HG03565 (cell line): Measurements from ENCODE around the gene TOM1.

Source experiments
- ATAC-seq: cut with Tn5 transposase; IDR thresholded peaks from one replicate; pipeline ENCODE4 v1.9.1; 2021; ENCODE audit warnings: mild to moderate bottlenecking, moderate library complexity; ENCODE audit not compliant: unreplicated experiment

Gene TOM1

GRCh38 chr22:35299673-35300499, at the start of gene TOM1:
TSS of gene TOM1 (plus strand) at chr22:35299894. CDS start at chr22:35299929, 35 bp downstream.
- ATAC-seq, result peak; percentile 93

DNA sequence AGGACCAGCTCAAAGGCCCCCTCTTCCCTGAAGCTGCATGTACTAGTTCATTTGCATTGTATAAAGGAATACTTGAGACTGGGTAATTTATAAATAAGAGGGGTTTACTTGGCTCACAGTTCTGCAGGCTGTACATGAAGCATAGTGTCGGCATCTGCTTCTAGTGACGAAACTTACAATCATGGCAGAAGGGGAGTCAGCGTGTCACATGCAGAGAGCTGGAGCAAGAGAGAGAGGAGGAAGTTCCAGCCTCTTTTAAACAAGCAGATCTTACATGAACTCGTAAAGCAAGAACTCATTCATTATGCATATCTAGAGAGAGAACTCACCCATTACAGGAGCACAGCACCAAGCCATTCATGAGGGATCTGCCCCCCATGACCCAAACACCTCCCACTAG, 49.5 kb upstream of the TOM1 start:
- ATAC-seq, result no peak

DNA sequence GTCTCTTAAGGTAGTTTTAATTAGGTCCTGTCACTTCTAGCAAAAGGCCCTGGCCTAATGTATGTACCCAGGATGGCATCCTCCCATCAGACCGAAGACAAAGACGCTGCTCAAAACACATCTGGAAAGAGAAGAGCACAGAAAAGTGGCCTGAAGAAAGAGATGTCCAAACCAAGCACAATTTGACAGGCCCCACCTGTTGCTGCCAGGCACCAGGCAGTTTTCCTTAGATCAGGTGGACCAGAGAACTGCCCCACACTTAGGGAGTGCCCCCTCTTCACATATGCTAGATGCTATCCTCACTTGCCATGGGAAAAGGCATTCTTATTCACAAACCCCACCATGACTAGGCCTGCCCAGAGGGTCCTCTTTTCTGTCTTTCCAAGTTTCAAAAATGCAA, 45.7 kb upstream of the TOM1 start:
- ATAC-seq, result no peak

DNA sequence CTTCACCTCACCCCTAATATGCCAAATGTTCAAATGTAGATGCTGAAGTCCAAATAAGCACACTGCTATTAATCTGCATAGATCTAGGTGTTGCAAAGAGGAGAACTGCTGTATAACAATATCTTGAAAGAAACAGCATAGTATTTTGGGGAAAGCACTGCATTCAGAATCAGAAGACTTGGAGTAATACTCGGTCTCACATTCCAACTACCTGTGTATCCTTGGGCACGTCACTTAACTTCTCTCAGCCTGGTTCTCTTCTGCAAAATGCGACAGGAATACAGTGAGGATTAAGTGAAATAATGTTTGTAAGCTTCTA, 42.7 kb upstream of the TOM1 start:
- ATAC-seq, result peak; percentile 14

DNA sequence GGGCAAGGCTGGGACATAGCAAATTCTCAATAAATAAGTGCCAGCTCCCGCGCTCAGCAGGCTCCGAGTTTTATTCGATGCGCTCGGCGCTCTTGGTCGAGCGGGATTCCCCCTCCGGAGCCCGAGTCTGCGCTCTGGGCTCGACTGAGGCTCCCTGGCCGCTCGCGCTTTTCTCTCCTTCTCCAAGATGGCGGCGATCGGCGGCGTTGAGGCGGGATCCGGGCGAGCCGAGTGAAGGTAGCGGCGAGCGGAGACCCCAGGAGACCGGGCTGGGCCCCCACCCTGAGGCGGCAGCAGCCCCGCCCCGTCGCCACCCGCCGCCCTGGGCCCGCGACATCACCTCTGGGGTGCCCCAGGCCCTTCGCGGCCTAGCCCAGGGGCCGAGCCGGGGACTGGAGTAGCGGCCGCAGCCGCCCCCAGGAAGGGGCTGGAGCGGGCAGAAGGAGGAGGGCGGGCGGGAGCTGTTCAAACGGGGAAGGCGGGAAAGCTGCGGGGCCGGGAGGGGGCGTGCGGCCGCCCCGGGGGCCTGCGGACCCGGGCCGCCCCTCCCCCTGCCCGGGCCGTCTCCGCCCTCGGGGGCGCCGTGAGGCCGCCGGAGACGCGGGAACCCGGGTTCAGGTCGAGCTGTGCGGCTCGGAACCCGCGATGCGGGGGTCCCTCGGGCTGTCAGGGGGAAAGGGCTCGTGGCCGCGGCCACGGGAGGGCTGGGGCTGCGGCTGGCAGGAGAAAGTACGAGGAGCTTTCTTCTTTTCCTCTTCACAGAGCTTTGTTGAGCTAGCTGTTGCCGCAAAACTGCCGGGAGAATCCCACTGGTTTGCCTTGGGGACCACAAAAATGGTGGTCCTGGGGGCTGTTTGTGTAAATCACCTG, 42.1 kb upstream of the TOM1 start, which contains the start of gene HMGXB4:
HMGXB4 (plus strand) TSS at position 173 of the 870 bp plus-strand sequence. CDS start 4,898 bp downstream, outside the sequence.
- ATAC-seq, result peak; percentile 76

- peak; percentile 2 for ATAC-seq
Measured at GRCh38 chr22:35258191-35258988, 41.3 kb upstream of the TOM1 start.

GRCh38 chr22:35264986-35265385, 34.7 kb upstream of the TOM1 start:
- no peak for ATAC-seq

GRCh38 chr22:35266277-35266676, 33.4 kb upstream of the TOM1 start:
- no peak for ATAC-seq

GRCh38 chr22:35269630-35270029, 30.1 kb upstream of the TOM1 start:
- no peak for ATAC-seq

GRCh38 chr22:35274154-35274871, 25.4 kb upstream of the TOM1 start:
- no peak for ATAC-seq

DNA sequence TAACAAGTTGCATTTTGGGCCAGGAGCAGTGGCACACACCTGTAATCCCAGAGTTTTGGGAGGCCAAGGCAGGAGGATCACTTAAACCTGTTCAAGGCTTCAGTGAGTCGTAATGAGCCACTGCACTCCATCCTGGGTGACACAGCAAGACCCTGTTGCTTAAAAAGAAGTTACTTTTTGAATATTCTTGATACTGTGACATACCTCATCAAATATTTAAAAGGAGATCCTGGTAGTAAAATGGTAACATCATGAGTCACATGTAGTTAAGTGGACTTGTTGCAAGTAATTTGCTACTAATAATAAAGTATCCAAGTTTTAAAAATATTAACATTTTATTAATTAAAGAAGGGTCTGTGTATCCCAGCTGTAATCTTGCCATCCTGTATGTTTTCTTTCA, 24.1 kb upstream of the TOM1 start:
- no peak for ATAC-seq

- no peak for ATAC-seq
Measured at GRCh38 chr22:35276019-35276418, 23.7 kb upstream of the TOM1 start.

DNA sequence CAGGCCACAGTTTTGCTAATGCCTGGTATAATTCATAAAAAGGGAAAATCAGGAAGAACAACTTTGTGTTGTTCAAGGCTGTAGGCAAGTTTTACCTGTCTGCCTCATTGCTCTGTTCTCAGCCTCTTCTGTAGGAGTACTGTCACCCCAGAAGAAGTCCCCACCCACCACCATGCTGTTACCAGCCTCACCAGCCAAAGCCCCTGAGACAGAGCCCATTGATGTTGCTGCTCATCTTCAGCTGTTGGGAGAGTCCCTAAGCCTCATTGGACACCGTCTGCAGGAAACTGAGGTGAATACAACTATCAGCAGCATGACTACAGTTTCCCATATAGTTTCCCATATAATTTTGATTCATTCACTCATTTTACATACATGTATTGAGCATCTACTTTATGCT, 11.6 kb upstream of the TOM1 start:
- ATAC-seq, result no peak

DNA sequence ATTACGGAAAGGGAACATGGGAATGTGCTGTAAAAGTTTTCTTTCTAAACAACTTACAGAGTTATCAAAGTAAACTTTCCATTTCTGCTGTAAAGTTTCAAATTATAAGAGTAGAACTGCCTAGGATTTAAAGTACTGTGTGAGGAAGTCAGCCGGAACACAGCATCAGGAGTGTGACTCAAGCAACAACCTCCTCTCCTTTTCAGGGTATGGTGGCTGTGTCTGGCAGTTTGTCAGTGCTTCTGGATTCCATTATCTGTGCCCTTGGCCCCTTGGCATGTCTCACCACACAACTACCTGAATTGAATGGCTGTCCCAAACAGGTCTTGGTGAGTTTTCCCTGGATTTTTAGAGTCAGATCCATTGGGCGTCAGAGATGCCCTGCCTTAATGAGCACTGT, 6.9 kb upstream of the TOM1 start:
- no peak for ATAC-seq

GRCh38 chr22:35296051-35296450, 3.6 kb upstream of the TOM1 start:
- no peak for ATAC-seq

GRCh38 chr22:35299217-35299672, 449 bp upstream of the TOM1 start:
- no peak for ATAC-seq

DNA sequence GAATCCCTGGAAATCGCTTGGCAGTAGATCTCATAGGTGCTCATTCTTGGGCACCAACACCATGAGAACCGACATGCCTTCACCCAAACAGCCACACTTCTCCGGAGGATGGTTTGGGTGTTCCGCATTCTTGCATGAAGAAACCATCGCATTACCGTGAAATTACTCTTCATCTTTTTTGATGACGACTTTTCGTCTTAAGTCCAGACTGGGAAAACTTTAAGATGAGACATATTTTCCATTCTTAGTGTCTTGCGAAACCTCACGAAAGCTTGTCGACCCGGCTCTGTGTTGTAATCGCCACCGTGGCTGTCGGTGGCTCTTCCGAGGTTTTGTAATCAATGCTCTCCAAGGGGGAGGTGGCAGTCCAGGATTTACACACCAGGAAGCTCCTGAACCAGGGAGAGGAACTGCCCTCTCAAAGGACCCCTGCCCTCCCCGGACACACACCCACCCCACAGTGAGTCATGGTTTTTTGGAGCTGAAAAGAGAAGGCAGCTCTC, 1.7 kb downstream of the TOM1 start:
- no peak for ATAC-seq

- no peak for ATAC-seq
Measured at GRCh38 chr22:35303029-35303624, 3.4 kb downstream of the TOM1 start.

DNA sequence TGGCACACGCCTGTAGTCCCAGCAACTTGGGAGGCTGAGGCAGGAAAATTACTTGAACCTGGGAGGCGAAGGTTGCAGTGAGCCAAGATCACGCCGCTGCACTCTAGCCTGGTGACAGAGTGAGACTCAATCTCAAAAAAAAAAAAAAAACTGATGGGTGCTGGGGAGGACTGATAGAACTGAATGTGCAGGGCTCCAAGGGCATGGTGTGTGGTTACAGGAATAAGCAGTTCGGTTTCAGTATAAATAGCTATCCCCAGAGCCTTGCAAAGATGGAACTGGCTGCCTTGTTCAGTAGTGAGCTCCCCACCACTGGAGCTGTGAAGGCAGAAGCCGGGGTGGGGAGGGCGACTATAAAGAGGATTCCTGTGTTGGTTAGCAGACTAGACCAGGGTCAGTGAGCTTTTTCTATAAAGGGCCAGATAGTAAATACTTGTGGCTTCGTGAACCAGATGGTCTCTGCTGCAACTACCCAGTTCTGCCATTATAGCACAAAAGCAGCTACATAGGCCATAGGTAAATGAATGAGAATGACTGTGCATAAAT, 5.9 kb downstream of the TOM1 start:
- no peak for ATAC-seq
